HepG2 (cell line): Measurements from ENCODE around the gene CFAP91. TPM values are rescaled to one million over a fixed set of nuclear protein-coding genes. Genes with fewer than 3 reads are reported as not detected.
"Not testable (repeated sequence)": the region's sequence is repeated elsewhere in the genome, so short reads cannot be mapped to it uniquely, and the experiment has no call there.

Source experiments
- ATAC-seq: fragments of 200-7000 bp; cut with Tn5 transposase; 3 replicates; pipeline ENCODE4 v1.9.1; 2020; ENCODE audit warnings: mild to moderate bottlenecking, moderate library complexity
- BruUV-seq: library from RNA; stranded (reverse); fragments of 400-500 nt; replicated peaks from 2 replicates; lab custom pipeline; 2021; lab: Mats Ljungman, UMichigan
- CTCF ChIA-PET: fragments of 300-600 bp; formaldehyde crosslinking; extraction: SDS; loops from one replicate; lab custom pipeline; 2021; ENCODE audit warnings: low total read pairs, inconsistent platforms, low intra/inter-chr PET ratio; lab: Yijun Ruan, JAX
- POLR2A ChIA-PET: fragments of 350-600 bp; sonication (Branson Sonifier 250); formaldehyde crosslinking; loops from one replicate; lab custom pipeline; 2020; ENCODE audit warnings: antibody characterized with exemption, inconsistent platforms; lab: Yijun Ruan, JAX
- DNase-seq: peaks from one replicate; pipeline ENCODE4 v3.0.0-alpha.2; 2015; ENCODE audit warnings: low spot score
- FAIRE-seq: peaks from 3 replicates; lab custom pipeline; 2011; peaks lifted over from hg19 to GRCh38; lab: Jason Lieb, UNC
- H2AFZ ChIP-seq: one replicate; pipeline ENCODE4 v1.6.1; 2011; ENCODE audit warnings: low read length, inconsistent platforms
- H3K27ac ChIP-seq: fragments of 300-600 bp; 3 replicates; pipeline ENCODE4 v1.8.0; 2011; ENCODE audit warnings: mixed run types, mild to moderate bottlenecking, mixed read lengths, low read length, inconsistent platforms; ENCODE audit not compliant: insufficient read depth; ENCODE audit errors: extremely low read length
- H3K27me3 ChIP-seq, 2 experiments: fragments of 200-600 bp in 1 of 2; 2 replicates in 1 of 2; 3 replicates in 1 of 2; pipeline versions ENCODE4 v1.6.0 to v1.8.0; 2011; ENCODE audit warnings: low read length in 2 of 2, mild to moderate bottlenecking in 2 of 2, moderate library complexity in 2 of 2, inconsistent platforms in 1 of 2; ENCODE audit not compliant: insufficient read depth in 2 of 2, control insufficient read depth in 1 of 2
- H3K36me3 ChIP-seq, 2 experiments: fragments of 200-600 bp in 1 of 2; replicated peaks in 1 of 2; 2 replicates in 1 of 2; 3 replicates in 1 of 2; pipeline versions ENCODE4 v1.5.1 to v1.8.0; 2011; ENCODE audit warnings: low read length in 2 of 2, inconsistent platforms in 1 of 2; ENCODE audit not compliant: insufficient read depth in 2 of 2, control insufficient read depth in 1 of 2
- H3K4me1 ChIP-seq: 2 replicates; pipeline ENCODE4 v1.5.1; 2012; ENCODE audit warnings: low read length, inconsistent platforms; ENCODE audit not compliant: insufficient read depth
- H3K4me2 ChIP-seq: 2 replicates; pipeline ENCODE4 v1.6.0; 2011; ENCODE audit warnings: low read depth, low read length, inconsistent platforms
- H3K4me3 ChIP-seq, 3 experiments: fragments of 200-600 bp in 1 of 3; sonication (generic), shearing (Covaris generic) in 1 of 3; replicated peaks in 1 of 3; 2 replicates each; pipeline ENCODE4 v1.5.1; 2011 to 2016; ENCODE audit warnings: low read length in 3 of 3, inconsistent platforms in 2 of 3, low read depth in 2 of 3, mild to moderate bottlenecking in 2 of 3, control low read depth in 1 of 3, mixed read lengths in 1 of 3; ENCODE audit not compliant: insufficient read depth in 1 of 3
- H3K79me2 ChIP-seq: one replicate; pipeline ENCODE4 v1.6.1; 2011; ENCODE audit warnings: low read length, inconsistent platforms; ENCODE audit not compliant: insufficient read depth
- H3K9ac ChIP-seq: 2 replicates; pipeline ENCODE4 v1.6.0; 2011; ENCODE audit warnings: mild to moderate bottlenecking, low read depth, low read length, inconsistent platforms; ENCODE audit not compliant: insufficient read depth
- H3K9me3 ChIP-seq: 2 replicates; pipeline ENCODE4 v1.5.1; 2012; ENCODE audit warnings: mild to moderate bottlenecking, low read length
- H4K20me1 ChIP-seq: 2 replicates; pipeline ENCODE4 v1.6.0; 2011; ENCODE audit warnings: inconsistent platforms, mild to moderate bottlenecking, low read length, moderate library complexity; ENCODE audit not compliant: insufficient read depth
- DMAP1 ChIP-seq: IDR thresholded peaks from 2 replicates; pipeline ENCODE4 v1.6.1; 2016
- MAF1 ChIP-seq: sonication (generic); formaldehyde crosslinking; IDR thresholded peaks from 2 replicates; pipeline ENCODE4 v1.5.0; 2020; ENCODE audit warnings: missing genetic modification reagents, borderline replicate concordance
- PITX1 ChIP-seq: sonication (generic); formaldehyde crosslinking; IDR thresholded peaks from 2 replicates; pipeline ENCODE4 v1.5.1; 2020; ENCODE audit warnings: mild to moderate bottlenecking, missing genetic modification reagents
- PPARG ChIP-seq: conservative IDR thresholded peaks from 2 replicates; pipeline ENCODE4 v1.6.1; 2016; ENCODE audit warnings: missing biosample characterization, missing genetic modification reagents
- REL ChIP-seq: sonication (generic); formaldehyde crosslinking; conservative IDR thresholded peaks from 2 replicates; pipeline ENCODE4 v1.8.0; 2022; ENCODE audit warnings: mild to moderate bottlenecking, missing genetic modification reagents, moderate library complexity
- SIX4 ChIP-seq: sonication (generic); formaldehyde crosslinking; IDR thresholded peaks from 2 replicates; pipeline ENCODE4 v1.4.0; 2020; ENCODE audit warnings: missing genetic modification reagents
- ZBTB7B ChIP-seq: sonication (generic); formaldehyde crosslinking; IDR thresholded peaks from 2 replicates; pipeline ENCODE4 v1.4.0; 2020; ENCODE audit warnings: missing genetic modification reagents
- ZEB1 ChIP-seq: IDR thresholded peaks from 2 replicates; pipeline ENCODE4 v1.6.1; 2012; ENCODE audit warnings: mild to moderate bottlenecking, low read depth, inconsistent platforms; ENCODE audit not compliant: insufficient replicate concordance
- ZNF430 ChIP-seq: sonication (generic); formaldehyde crosslinking; IDR thresholded peaks from 2 replicates; pipeline ENCODE4 v1.9.0; 2021; ENCODE audit warnings: mild to moderate bottlenecking, missing genetic modification reagents
- ZNF441 ChIP-seq: sonication (generic); formaldehyde crosslinking; IDR thresholded peaks from 2 replicates; pipeline ENCODE4 v1.7.0; 2021; ENCODE audit warnings: missing genetic modification reagents, borderline replicate concordance
- ZNF724P ChIP-seq: sonication (generic); formaldehyde crosslinking; IDR thresholded peaks from 2 replicates; pipeline ENCODE4 v1.8.0; 2022; ENCODE audit warnings: missing genetic modification reagents, borderline replicate concordance
- WGBS: methylation state at CpG from one replicate; pipeline ENCODE4 v1.1.6; 2017; ENCODE audit warnings: low lambda C conversion rate; 5-methylcytosine and 5-hydroxymethylcytosine counted together
- in situ Hi-C: cut with HindIII; loops from 2 replicates; pipeline ENCODE4 v1.10.0; 2017; ENCODE audit warnings: low pct_unique_long_range_greater_than_20kb; ENCODE audit not compliant: extremely low pct_ligation_motif_present
- intact Hi-C: fragments of 100-400 bp; cut with micrococcal nuclease; formaldehyde crosslinking; loops from one replicate; pipeline ENCODE4 v1.10.0; 2022; ENCODE audit not compliant: unreplicated experiment
- polyA plus RNA-seq, 8 experiments: library from polyadenylated mRNA; depleted of rRNA in 3 of 8; stranded (reverse) in 7 of 8; unstranded in 1 of 8; fragments of >200 nt; fragmentation: Illumina TruSeq in 4 of 8; extraction: Trizol in 4 of 8; gene quantifications; 2 replicates each; pipeline versions ENCODE4 v1.2.1 to v1.2.3, GENCODE V29; 2011 to 2016; ENCODE audit warnings: low read depth in 4 of 8, missing spikeins in 1 of 8, mixed read lengths in 1 of 8; ENCODE audit not compliant: insufficient read depth in 1 of 8
- total RNA-seq, 5 experiments: library from RNA; depleted of rRNA; stranded (reverse); fragments of >200 nt; fragmentation: Illumina TruSeq; extraction: Trizol; gene quantifications; 2 replicates each; pipeline ENCODE4 v1.2.3, GENCODE V29; 2016; ENCODE audit warnings: low read depth in 1 of 5

Gene CFAP91
- total and polyA plus RNA-seq, 2 of the 13 experiments (the other 11 are each of a cell fraction or from before 2014, with no cell fraction given): not detected

DNA sequence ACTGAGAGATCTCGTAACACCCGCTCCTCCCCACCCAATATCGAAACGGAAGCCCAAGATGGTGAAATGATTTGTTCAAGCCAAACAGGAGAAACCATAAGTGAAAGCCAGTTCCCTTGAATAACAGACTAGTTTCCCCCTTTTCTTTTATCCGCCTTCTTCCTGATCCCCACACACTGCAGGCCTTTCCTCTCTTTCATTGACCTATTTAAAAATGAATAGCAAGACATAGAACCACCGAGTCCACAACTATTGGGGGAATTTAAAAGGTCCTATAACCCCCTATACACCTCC, 25.2 kb upstream of the CFAP91 start:
- intact Hi-C loops (no loop called here), in situ Hi-C loops (loop anchor here (25.0 kb wide), 3 partner anchors 265 to 790 kb away; partner anchors contain the start of gene TEX55)
- Histone ChIP-seq H3K79me2 (peaks cover 4% of the 10 kb centered on the region), H3K9ac (peak overlapping the region; percentile 73), H3K9me3 (no peaks in the 10 kb centered on the region), H4K20me1 (no peaks in the 10 kb centered on the region), H3K4me3 (peak overlapping the region; percentile 31 to 96 (median 77); a peak in 5 of 6 replicates), H3K27ac (peak overlapping the region; percentile 84), H3K4me2 (peak overlapping the region; percentile 74), H3K27me3 (no peaks in the 10 kb centered on the region; a peak in 1 of 5 replicates), H3K4me1 (peaks cover 16% of the 10 kb centered on the region), H2AFZ (peak overlapping the region; percentile 83), H3K36me3 (peaks cover 4 to 17% of the 10 kb centered on the region in 2 experiments; a peak in 4 of 5 replicates)
- ATAC-seq (no peak), FAIRE-seq (no peak), DNase-seq (no peak)
- CTCF ChIA-PET: no interaction called here
- BruUV-seq: TSS peak; percentile 73
- TF ChIP-seq MAF1 (CRISPR knock-in tag) (no peak), PPARG (CRISPR knock-in tag) (0 out of 2 replicates have a peak, but pooled peaks have one; percentile 1), ZEB1 (peak; percentile 1), ZNF724P (0 out of 2 replicates have a peak, but pooled peaks have one; percentile 3), REL (CRISPR knock-in tag) (no peak), PITX1 (0 out of 2 replicates have a peak, but pooled peaks have one; percentile 0), DMAP1 (CRISPR knock-in tag) (0 out of 2 replicates have a peak, but pooled peaks have one; percentile 5), SIX4 (0 out of 2 replicates have a peak, but pooled peaks have one; percentile 40), ZBTB7B (CRISPR knock-in tag) (0 out of 2 replicates have a peak, but pooled peaks have one; percentile 0), ZNF430 (CRISPR knock-in tag) (0 out of 2 replicates have a peak, but pooled peaks have one; percentile 3), ZNF441 (CRISPR knock-in tag) (0 out of 2 replicates have a peak, but pooled peaks have one; percentile 3)
- 23% methylated on average over 6 of the region's 6 CpGs for WGBS
- POLR2A ChIA-PET: interaction anchor here (1.2 to 1.6 kb wide), 3 partner anchors 117 to 417 kb away, joined by 3 to 4 read pairs (median 4); partner anchors contain the start of genes GSK3B and TMEM39A

DNA sequence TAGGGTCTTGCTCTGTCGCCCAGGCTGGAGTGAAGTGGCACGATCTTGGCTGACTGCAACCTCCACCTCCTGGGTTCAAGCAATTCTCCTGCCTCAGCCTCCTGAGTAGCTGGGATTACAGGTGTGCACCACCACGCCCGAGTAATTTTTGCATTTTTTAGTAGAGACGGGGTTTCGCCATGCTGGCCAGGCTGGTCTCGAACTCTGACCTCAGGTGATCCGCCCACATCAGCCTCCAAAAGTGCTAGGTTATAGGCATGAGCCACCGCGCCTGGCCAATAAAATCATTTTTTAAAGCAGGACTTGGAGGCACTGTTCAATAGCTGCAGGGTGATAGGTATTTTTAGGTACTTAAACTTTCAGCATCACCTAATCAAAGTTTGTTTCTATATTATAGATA, 24.6 kb upstream of the CFAP91 start:
- FAIRE-seq, H2AFZ ChIP-seq, H3K4me2 ChIP-seq, H3K27ac ChIP-seq, H4K20me1 ChIP-seq, H3K9ac ChIP-seq, H3K4me3 ChIP-seq, intact Hi-C loops, H3K79me2 ChIP-seq, H3K27me3 ChIP-seq, DNase-seq, ATAC-seq, H3K9me3 ChIP-seq, BruUV-seq, POLR2A ChIA-PET, CTCF ChIA-PET: not testable (repeated sequence)
- in situ Hi-C loops: loop anchor here (25.0 kb wide), 3 partner anchors 266 to 791 kb away; partner anchors contain the start of gene TEX55
- WGBS: 83% methylated on average over 10 of the region's 10 CpGs
- Histone ChIP-seq H3K36me3 (peaks cover 3 to 13% of the 10 kb centered on the region in 2 experiments; a peak in 3 of 5 replicates), H3K4me1 (peaks cover 16% of the 10 kb centered on the region)
